GM18499 (cell line): ENCODE measurements around the gene STARD3.

ENCODE experiments used
- ATAC-seq: cut with Tn5 transposase; IDR thresholded peaks from one replicate; pipeline ENCODE4 v1.9.1; 2021; ENCODE audit warnings: moderate number of reproducible peaks; ENCODE audit not compliant: insufficient read depth, unreplicated experiment

STARD3 gene

DNA sequence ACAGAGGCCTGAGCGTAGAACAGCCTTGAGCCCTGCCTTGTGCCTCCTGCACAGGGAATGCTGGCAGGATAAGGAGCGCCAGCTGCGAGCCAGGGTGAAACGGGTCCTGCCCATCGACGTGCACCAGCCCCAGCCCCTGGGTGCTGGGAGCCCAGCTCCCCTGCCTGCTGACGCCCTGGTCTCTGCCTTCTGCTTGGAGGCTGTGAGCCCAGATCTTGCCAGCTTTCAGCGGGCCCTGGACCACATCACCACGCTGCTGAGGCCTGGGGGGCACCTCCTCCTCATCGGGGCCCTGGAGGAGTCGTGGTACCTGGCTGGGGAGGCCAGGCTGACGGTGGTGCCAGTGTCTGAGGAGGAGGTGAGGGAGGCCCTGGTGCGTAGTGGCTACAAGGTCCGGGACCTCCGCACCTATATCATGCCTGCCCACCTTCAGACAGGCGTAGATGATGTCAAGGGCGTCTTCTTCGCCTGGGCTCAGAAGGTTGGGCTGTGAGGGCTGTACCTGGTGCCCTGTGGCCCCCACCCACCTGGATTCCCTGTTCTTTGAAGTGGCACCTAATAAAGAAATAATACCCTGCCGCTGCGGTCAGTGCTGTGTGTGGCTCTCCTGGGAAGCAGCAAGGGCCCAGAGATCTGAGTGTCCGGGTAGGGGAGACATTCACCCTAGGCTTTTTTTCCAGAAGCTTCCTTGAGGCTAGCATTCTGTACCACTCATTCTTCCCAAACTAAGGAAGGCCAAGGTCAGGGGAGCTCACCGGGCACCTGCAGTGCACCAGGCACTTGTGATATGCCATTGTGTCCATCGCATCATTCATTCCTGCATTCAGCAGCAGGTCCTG lies 33.2 kb downstream of the STARD3 start:
- ATAC-seq, result no peak

- ATAC-seq, result no peak
These were observed 33.8 kb downstream of the STARD3 start for GRCh38 chr17:39670746-39671145.

DNA sequence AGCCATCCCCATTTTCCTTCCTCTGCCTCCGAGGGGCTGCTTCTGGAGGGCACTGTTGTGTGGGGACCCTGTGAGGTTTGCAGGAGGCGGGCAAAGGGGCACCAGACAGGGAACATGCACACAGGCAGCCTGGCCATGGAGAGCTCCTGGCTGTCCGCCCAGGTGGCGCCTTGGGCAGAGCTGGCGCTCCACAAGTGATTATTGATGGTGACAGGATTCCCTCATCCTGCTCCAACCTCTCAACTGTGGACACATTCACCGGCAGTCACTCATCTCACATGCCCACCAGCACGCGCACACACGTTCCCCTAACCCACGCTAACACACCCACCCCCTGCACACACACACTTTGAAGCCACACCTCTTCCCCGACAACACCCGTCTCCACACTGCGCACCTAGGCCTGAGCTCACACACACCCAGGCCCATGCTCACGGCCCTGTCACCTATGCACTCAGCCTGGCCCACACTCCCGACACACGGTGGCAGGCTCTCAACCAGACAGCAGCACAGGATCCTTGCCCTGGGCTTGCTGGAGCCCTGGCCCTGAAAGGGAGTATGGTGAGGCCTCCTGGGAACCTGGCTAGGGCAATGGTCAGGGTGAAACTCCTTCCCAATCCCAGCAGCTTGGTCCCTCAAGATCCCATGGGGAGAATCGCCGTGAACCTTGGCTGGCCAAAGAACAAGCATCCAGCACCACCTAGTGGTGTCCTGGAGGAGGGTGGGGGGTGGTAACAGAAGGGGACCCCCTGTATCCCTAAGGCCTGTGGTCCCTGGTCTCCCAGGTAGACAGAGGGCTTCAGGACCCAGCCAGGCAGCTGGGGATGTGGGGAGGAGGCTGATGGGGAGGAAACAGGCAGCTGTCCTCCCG lies 34.9 kb downstream of the STARD3 start:
- no peak for ATAC-seq

DNA sequence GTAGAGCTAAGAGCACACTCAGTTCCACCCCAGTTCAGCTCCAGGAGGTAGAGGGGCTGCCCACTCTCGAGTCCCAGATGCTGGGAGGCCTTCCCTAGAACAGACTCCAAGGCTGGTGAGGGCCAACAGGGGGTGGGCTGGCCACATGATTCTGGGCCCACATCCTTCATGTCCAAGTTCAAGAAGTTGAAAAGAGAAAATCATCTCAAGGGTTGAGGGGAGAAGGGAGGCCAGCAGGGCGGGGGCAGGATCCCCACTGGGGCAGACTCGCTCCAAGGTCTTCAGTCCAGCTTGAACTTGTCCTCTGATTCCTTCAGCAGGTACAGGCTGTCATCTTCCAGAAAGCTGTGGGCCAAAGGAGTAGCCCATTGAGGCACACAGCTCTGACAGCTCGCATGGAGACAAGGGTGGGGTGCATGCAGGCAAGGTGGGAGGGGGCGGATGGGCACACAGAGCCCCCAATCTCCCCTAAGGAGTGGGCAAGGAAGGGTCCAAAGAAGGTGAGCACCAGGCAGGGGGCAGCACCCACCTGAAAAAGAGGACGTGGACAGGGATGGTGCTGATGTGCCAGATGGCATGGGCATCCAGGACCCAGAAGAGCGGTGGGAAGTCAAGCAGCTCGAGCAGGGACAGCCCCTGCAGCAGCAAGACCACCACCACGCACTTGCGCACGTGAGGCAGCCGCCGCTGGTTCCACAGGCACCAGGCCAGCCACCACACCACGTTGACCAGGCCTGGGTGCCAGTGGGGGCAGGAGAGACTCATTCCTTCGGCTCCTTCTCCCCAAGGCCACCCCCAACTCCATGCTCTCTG lies 35.8 kb downstream of the STARD3 start:
- ATAC-seq, result no peak

- ATAC-seq, result no peak
These were observed 36.6 kb downstream of the STARD3 start for GRCh38 chr17:39673335-39674081.

DNA sequence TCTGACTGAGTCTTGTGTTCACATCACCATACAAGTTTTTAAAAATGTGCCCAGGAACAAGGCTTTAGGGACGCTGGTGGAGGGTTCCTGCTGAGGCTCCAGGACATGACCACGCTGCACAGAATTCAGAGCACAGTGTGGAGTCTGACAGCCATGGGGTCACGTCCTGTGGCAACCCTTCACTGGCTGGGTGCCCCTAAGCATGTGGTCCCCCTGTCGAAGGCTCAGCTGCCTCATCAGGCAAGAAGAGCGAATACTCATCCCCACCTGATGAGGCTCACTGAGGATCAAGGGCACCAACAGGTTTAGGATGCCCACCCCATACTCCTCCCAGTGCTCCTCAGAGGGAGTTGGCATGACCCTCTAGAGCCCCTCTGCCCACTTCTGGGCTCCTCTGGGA lies 37.2 kb downstream of the STARD3 start:
- ATAC-seq, result no peak

DNA sequence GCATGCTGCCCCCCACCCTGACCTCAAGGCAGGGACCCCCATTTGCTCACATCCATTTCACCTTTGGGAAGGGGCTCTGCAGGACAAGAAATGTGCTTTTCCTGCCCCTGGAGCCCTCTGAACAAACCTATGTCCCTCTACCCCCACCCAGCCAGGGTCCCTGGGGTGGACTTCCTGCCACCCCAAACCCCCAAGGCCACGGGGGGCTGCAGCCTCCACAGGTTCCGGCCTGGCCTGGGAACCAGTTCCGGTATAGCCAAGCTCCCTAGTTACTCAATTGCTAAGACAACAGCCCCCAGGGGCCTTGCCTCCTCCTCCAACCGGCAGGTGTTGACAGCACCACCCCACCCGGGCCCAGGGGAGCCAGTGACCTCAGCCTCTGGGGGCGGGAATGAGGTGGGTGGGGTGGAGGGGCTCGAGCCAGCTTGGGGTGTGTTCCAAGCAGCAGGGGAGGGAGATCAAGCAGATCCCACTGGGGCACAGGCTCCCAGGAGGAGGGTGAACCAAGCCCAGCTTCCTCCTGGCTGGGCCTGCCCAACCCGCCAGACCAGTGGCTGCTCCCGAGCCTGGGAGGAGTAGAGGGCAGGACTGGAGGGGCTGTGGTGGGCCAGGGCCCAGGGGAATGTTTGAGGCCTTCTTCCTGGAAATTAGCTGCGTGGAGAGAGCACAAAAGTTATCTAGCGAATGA lies 37.9 kb downstream of the STARD3 start:
- no peak for ATAC-seq

GRCh38 chr17:39675390-39676082 lies 38.6 kb downstream of the STARD3 start:
- no peak for ATAC-seq

DNA sequence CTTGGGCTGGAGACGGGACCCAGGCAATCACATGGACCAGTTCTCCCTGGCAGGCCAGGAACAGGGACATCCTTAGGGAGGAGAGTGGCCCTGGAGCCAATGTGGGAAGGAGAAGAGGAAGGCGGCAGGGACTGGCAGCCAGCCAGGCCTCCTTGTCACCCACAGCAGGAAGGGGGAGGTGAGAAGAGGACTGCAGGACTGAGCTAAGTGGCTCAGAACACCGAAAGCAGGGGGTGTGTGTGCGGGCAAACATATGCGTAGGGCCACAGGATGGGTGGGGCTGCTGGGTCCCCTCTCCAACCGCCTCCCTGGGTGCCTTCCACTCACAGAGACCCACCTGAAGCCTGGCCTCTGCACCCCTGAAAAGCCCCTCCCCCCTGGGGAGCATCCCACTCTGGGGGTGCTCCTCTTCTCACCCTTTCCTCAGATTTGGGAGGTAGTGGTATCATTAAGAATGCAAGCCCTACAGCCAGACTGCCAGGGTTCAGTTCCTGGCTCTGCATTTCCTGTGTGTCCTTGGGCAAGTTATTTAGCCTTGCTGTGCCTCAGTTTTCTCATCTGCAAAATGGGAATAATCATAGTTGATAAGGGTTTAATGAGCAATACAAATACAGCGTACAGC lies 39.4 kb downstream of the STARD3 start:
- no peak for ATAC-seq

DNA sequence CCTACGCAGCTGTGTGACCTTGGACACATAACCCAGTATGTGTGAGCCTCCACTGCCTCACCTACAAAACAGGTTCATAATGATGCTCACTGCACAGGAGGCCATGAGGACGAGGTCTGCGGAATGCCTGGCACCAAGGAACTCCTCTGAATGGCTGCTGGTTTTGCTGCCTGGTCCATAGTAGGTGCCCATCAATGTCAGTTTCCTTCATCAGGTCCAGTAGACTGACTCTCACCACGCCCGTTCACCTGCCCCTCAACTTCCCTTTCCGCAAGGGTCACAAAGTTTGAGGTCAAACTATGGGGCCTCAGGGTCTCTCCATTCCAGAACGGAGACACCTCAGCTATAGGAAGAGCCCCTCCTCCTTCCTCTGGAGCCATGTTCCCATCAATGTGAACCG lies 40.1 kb downstream of the STARD3 start:
- no peak for ATAC-seq

- no peak for ATAC-seq
These were observed 40.8 kb downstream of the STARD3 start for GRCh38 chr17:39677542-39678339.

DNA sequence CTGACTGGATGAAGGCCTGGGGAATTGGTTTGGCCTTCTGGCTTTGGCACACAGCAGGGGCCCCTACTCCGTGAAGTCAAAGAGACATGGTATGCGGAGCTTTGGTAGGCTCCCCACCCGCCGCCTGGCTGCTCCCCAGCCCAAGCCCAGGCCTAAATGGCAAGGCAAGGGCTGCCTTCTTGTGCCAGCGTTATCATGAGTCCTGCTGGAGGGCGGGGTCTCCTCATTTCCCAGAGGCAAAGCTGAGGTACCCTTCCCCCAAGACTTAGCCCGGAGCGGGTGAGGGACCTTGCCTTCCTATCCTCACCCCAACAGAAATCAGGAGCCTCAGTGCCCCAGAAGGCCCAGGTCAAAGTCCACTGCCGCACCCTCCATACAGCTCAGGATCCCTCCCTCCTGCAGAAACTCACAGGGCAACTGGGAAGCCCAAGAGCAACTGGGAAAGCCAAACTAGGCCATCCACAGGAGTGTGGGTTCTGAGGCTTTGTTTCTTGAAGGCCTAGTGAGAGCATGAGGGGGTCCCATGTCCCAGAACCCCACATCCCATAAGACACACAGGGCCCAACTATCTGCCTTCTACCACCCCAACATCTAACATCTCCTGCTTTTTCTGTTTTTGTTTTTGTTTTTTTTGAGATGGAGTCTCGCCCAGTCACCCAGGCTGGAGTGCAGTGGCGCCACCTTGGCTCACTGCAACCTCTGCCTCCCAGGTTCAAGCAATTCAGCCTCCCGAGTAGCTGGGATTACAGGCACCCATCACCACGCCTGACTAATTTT lies 41.6 kb downstream of the STARD3 start:
- no peak for ATAC-seq

GRCh38 chr17:39679521-39680192 lies 42.7 kb downstream of the STARD3 start:
- ATAC-seq, result no peak

DNA sequence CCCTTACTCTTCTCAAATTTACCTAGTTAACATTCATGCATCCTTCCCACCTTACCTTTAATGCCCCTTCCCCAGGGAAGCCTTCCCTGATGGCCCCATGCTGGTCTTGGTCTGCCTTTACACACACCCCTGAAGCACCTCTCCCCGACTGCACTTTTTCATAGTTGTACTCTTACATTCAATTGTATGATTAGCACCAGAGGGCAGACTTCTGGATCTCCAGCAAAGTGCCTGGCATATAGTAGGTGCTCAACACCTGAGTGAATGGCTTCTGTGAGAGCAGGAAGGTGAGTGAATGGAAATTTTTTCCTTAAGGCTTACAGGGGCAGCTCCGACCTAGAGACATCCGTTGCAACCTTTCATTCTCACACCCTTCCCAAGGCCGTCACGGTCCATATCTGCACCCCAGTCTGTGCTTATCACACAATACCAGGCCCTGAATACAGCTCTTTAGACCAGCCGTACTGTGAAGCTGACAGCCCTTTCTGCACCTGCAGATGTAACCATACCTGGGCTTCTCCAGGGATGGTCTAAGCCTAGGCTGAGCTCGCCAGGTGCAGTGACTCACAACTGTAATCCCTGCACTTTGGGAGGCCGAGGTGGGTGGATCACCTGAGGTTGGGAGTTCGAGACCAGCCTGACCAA lies 46.5 kb downstream of the STARD3 start:
- no peak for ATAC-seq

- ATAC-seq, result no peak
These were observed 47.6 kb downstream of the STARD3 start for GRCh38 chr17:39684369-39685192.
